ENCODE results near the gene STUB1.

GRCh38 chr16:702341-702740 lies 22.1 kb downstream of the STUB1 start:
- no peak for TF ChIP-seq YY1 (IDR thresholded peaks at IDR 0.05; ENCODE audit: insufficient read depth, insufficient read length)
- no peak for TF ChIP-seq ZNF274 (IDR thresholded peaks at IDR 0.05; ENCODE audit: low read depth, low read length)

All from NT2/D1 (cell line).